Aorta (tissue), 4 donors: ENCODE measurements around the gene GGTLC2. TPM values are rescaled to one million over a fixed set of nuclear protein-coding genes. Genes with fewer than 3 reads are reported as not detected.

Source experiments
- polyA plus RNA-seq, 2 donors: library from polyadenylated mRNA; stranded (reverse); fragments of 200-250 nt; gene quantifications; one replicate each; pipeline ENCODE4 v1.2.3, GENCODE V29; 2013
- total RNA-seq, 2 donors: library from RNA; stranded (reverse); fragmentation: NEBNext Ultra II Directional; extraction: Animal tissue kit (Norgen Biotek cat#: 25700); gene quantifications; one replicate each; pipeline ENCODE4 v1.2.1, GENCODE V29; 2021
- donor health status: healthy with polysubstance abuse.
- donor health status: Bipolar disorder and iron deficiency.
- donor health status: DM: no; HTN: no; CAD: no.
- donor health status: DM: yes; HTN: yes; CAD: no.

GGTLC2 gene
- total and polyA plus RNA-seq, 4 donors, result not detected

Other genes with a start within 250 kb of the GGTLC2 start
- under 1 TPM; 0.21 to 0.29 TPM for gene ZNF280B, start 135.9 kb upstream of the GGTLC2 start, total RNA-seq
- not detected for gene ZNF280B, start 135.9 kb upstream of the GGTLC2 start, polyA plus RNA-seq
- not detected for gene ZNF280A, start 124.3 kb upstream of the GGTLC2 start, total RNA-seq
- gene ZNF280A, start 124.3 kb upstream of the GGTLC2 start, polyA plus RNA-seq, result not detected
- not detected for gene PRAME, start 85.3 kb upstream of the GGTLC2 start, total RNA-seq
- gene PRAME, start 85.3 kb upstream of the GGTLC2 start, polyA plus RNA-seq, result not detected
- 1 to 10 TPM; 1.0 to 6.1 TPM for gene IGLL5, start 243.2 kb downstream of the GGTLC2 start, total RNA-seq
- gene IGLL5, start 243.2 kb downstream of the GGTLC2 start, polyA plus RNA-seq, result 1 to 10 TPM in 1 of 2 donors, under 1 TPM in 1; 0.51 to 3.0 TPM